ENCODE results near the gene LCN12. TPM values are rescaled to one million over a fixed set of nuclear protein-coding genes. Genes with fewer than 3 reads are reported as not detected.
A peak's percentile ranks its signal among the peaks of the same experiment; 100 is the strongest.

LCN12 gene
- polyA plus RNA-seq, 1 donor from 2014 or later = 2.9 TPM

- Histone ChIP-seq H3K9me2 (ENCODE audit: insufficient read depth, low read length) (no peaks in the 10 kb centered on the region), H3K36me3 (ENCODE audit: insufficient read depth, low read length) (no peaks in the 10 kb centered on the region), H3K27ac (ENCODE audit: low read length) (peak overlapping the region; percentile 42), H3K4me3 (ENCODE audit: low read length) (peak overlapping the region; percentile 96), H3K9ac (ENCODE audit: low read length) (peak overlapping the region; percentile 81), H3K79me2 (replicated peaks; ENCODE audit: insufficient read depth, low read length) (no peaks in the 10 kb centered on the region), H3K27me3 (ENCODE audit: insufficient read depth, low read depth, low read length) (no peaks in the 10 kb centered on the region), H3K9me3 (ENCODE audit: low read length) (no peaks in the 10 kb centered on the region), H3K4me2 (ENCODE audit: low read length) (peak overlapping the region; percentile 87), H3F3A (ENCODE audit: insufficient read depth, low read length, poor library complexity, severe bottlenecking) (no peaks in the 10 kb centered on the region), H4K20me1 (ENCODE audit: insufficient read depth) (no peaks in the 10 kb centered on the region), H2AFZ (ENCODE audit: low read depth, low read length) (peak overlapping the region; percentile 70)
- TF ChIP-seq MXI1 (conservative IDR thresholded peaks at IDR 0.05; ENCODE audit: poor library complexity, severe bottlenecking) = no peak
- no peak for TF ChIP-seq EZH2 (IDR thresholded peaks at IDR 0.05; ENCODE audit: borderline replicate concordance, insufficient read depth, low read length, poor library complexity, severe bottlenecking)
- no peak for TF ChIP-seq TAF1 (IDR thresholded peaks at IDR 0.05; ENCODE audit: low read depth)
Measured at GRCh38 chr9:136992819-136993369, 40.8 kb downstream of the LCN12 start.

- no peaks in the 10 kb centered on the region for H3K9me3 ChIP-seq (ENCODE audit: low read length)
- no peaks in the 10 kb centered on the region for H3K9me2 ChIP-seq (ENCODE audit: insufficient read depth, low read length)
- H3F3A ChIP-seq (ENCODE audit: insufficient read depth, low read length, poor library complexity, severe bottlenecking) = no peaks in the 10 kb centered on the region
- TF ChIP-seq POLR2AphosphoS5 (IDR thresholded peaks at IDR 0.05) = no peak
- no peak for TF ChIP-seq CTCF (IDR thresholded peaks at IDR 0.05; ENCODE audit: poor library complexity, severe bottlenecking)
- TF ChIP-seq, protein P1, sequence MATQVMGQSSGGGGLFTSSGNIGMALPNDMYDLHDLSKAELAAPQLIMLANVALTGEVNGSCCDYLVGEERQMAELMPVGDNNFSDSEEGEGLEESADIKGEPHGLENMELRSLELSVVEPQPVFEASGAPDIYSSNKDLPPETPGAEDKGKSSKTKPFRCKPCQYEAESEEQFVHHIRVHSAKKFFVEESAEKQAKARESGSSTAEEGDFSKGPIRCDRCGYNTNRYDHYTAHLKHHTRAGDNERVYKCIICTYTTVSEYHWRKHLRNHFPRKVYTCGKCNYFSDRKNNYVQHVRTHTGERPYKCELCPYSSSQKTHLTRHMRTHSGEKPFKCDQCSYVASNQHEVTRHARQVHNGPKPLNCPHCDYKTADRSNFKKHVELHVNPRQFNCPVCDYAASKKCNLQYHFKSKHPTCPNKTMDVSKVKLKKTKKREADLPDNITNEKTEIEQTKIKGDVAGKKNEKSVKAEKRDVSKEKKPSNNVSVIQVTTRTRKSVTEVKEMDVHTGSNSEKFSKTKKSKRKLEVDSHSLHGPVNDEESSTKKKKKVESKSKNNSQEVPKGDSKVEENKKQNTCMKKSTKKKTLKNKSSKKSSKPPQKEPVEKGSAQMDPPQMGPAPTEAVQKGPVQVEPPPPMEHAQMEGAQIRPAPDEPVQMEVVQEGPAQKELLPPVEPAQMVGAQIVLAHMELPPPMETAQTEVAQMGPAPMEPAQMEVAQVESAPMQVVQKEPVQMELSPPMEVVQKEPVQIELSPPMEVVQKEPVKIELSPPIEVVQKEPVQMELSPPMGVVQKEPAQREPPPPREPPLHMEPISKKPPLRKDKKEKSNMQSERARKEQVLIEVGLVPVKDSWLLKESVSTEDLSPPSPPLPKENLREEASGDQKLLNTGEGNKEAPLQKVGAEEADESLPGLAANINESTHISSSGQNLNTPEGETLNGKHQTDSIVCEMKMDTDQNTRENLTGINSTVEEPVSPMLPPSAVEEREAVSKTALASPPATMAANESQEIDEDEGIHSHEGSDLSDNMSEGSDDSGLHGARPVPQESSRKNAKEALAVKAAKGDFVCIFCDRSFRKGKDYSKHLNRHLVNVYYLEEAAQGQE (IDR thresholded peaks at IDR 0.05; ENCODE audit: borderline replicate concordance) = no peak
- TF ChIP-seq SMC3 (conservative IDR thresholded peaks at IDR 0.05; ENCODE audit: poor library complexity) = no peak
- TF ChIP-seq MXI1 (conservative IDR thresholded peaks at IDR 0.05; ENCODE audit: poor library complexity, severe bottlenecking) = no peak
- TF ChIP-seq EZH2 (IDR thresholded peaks at IDR 0.05; ENCODE audit: borderline replicate concordance, insufficient read depth, low read length, poor library complexity, severe bottlenecking) = no peak
- no peak for TF ChIP-seq TAF1 (IDR thresholded peaks at IDR 0.05; ENCODE audit: low read depth)
- no peak for TF ChIP-seq RAD21 (conservative IDR thresholded peaks at IDR 0.05)
- TF ChIP-seq EP300 (conservative IDR thresholded peaks at IDR 0.05; ENCODE audit: poor library complexity, severe bottlenecking) = no peak
- H3K36me3 ChIP-seq (ENCODE audit: insufficient read depth, low read length) = no peaks in the 10 kb centered on the region
- H3K27me3 ChIP-seq (ENCODE audit: insufficient read depth, low read depth, low read length) = no peaks in the 10 kb centered on the region
- H2AFZ ChIP-seq (ENCODE audit: low read depth, low read length) = no peak overlapping the region
- H4K20me1 ChIP-seq (ENCODE audit: insufficient read depth) = no peaks in the 10 kb centered on the region
- H3K79me2 ChIP-seq (replicated peaks; ENCODE audit: insufficient read depth, low read length) = no peaks in the 10 kb centered on the region
- no peak overlapping the region for H3K4me3 ChIP-seq (ENCODE audit: low read length)
- no peak overlapping the region for H3K27ac ChIP-seq (ENCODE audit: low read length)
- no peak overlapping the region for H3K9ac ChIP-seq (ENCODE audit: low read length)
- no peak overlapping the region for H3K4me2 ChIP-seq (ENCODE audit: low read length)
Measured at GRCh38 chr9:136994180-136994887, 42.3 kb downstream of the LCN12 start.

Measured in neural cell (in vitro differentiated cells).